Measurements from ENCODE around the gene TP63.
A peak's percentile ranks its signal among the peaks of the same experiment; 100 is the strongest.

The TP63 gene

GRCh38 chr3:189890496-189890895 is 259.3 kb downstream of the TP63 start:
- H2AFZ ChIP-seq (ENCODE audit: low read depth, low read length) = no peak overlapping the region
- 76% methylated on average over 4 of the region's 4 CpGs for WGBS
- no peaks in the 10 kb centered on the region for H3K27me3 ChIP-seq (ENCODE audit: control insufficient read depth in 1 of 2, insufficient read depth in 1 of 2, low read length in 2 of 2)
- H3K9me3 ChIP-seq (ENCODE audit: control insufficient read depth, low read length) = no peaks in the 10 kb centered on the region
- H3K18ac ChIP-seq (ENCODE audit: low read depth in 1 of 2, low read length in 2 of 2) = no peak overlapping the region
- DNase-seq = no peak
- H3K14ac ChIP-seq (ENCODE audit: low read length in 2 of 2) = no peak overlapping the region
- H3K4ac ChIP-seq (ENCODE audit: low read depth in 1 of 2, low read length in 2 of 2) = no peak overlapping the region
- H3K27ac ChIP-seq (ENCODE audit: low read length, poor library complexity, severe bottlenecking) = no peak overlapping the region
- H3K36me3 ChIP-seq (ENCODE audit: control insufficient read depth in 1 of 2, insufficient read depth in 2 of 2, low read depth in 1 of 2, low read length in 2 of 2) = no peaks in the 10 kb centered on the region
- no peak overlapping the region for H3K4me2 ChIP-seq (ENCODE audit: low read length, poor library complexity, severe bottlenecking)
- H2BK15ac ChIP-seq (ENCODE audit: low read depth, poor library complexity, severe bottlenecking) = no peak overlapping the region
- no peak overlapping the region for H2BK12ac ChIP-seq (ENCODE audit: low read length in 2 of 2)
- no peak overlapping the region for H2BK120ac ChIP-seq (ENCODE audit: low read depth, low read length)
- H2BK5ac ChIP-seq (ENCODE audit: low read depth, low read length, poor library complexity, severe bottlenecking) = no peak overlapping the region
- H3K4me3 ChIP-seq (ENCODE audit: insufficient read depth in 1 of 2, low read depth in 1 of 2, low read length in 2 of 2) = no peak overlapping the region
- no peak overlapping the region for H4K91ac ChIP-seq (ENCODE audit: low read length)
- no peaks in the 10 kb centered on the region for H3K4me1 ChIP-seq (ENCODE audit: control insufficient read depth, insufficient read depth, low read depth, low read length)
- H4K8ac ChIP-seq (ENCODE audit: low read length) = no peak overlapping the region
- H3K9ac ChIP-seq (ENCODE audit: low read length) = no peak overlapping the region
- no peaks in the 10 kb centered on the region for H3K79me1 ChIP-seq (replicated peaks; ENCODE audit: low read length, poor library complexity, severe bottlenecking)
- no peak overlapping the region for H2AK5ac ChIP-seq (ENCODE audit: low read length, severe bottlenecking)
- no peak overlapping the region for H3K23ac ChIP-seq (ENCODE audit: low read length in 2 of 2)

- no peaks in the 10 kb centered on the region for H3K4me1 ChIP-seq (ENCODE audit: control insufficient read depth, insufficient read depth, low read depth, low read length)
- no peaks in the 10 kb centered on the region for H3K79me1 ChIP-seq (replicated peaks; ENCODE audit: low read length, poor library complexity, severe bottlenecking)
- no peak overlapping the region for H3K4ac ChIP-seq (ENCODE audit: low read depth in 1 of 2, low read length in 2 of 2)
- no peak overlapping the region for H3K14ac ChIP-seq (ENCODE audit: low read length in 2 of 2)
- H3K18ac ChIP-seq (ENCODE audit: low read depth in 1 of 2, low read length in 2 of 2) = no peak overlapping the region
- 93% methylated on average over 2 of the region's 3 CpGs for WGBS
- H2BK120ac ChIP-seq (ENCODE audit: low read depth, low read length) = no peak overlapping the region
- H3K9me3 ChIP-seq (ENCODE audit: control insufficient read depth, low read length) = no peaks in the 10 kb centered on the region
- H2BK5ac ChIP-seq (ENCODE audit: low read depth, low read length, poor library complexity, severe bottlenecking) = no peak overlapping the region
- H4K8ac ChIP-seq (ENCODE audit: low read length) = no peak overlapping the region
- no peak overlapping the region for H2AFZ ChIP-seq (ENCODE audit: low read depth, low read length)
- H3K27me3 ChIP-seq (ENCODE audit: control insufficient read depth in 1 of 2, insufficient read depth in 1 of 2, low read length in 2 of 2) = no peaks in the 10 kb centered on the region
- H3K27ac ChIP-seq (ENCODE audit: low read length, poor library complexity, severe bottlenecking) = no peak overlapping the region
- H3K36me3 ChIP-seq (ENCODE audit: control insufficient read depth in 1 of 2, insufficient read depth in 2 of 2, low read depth in 1 of 2, low read length in 2 of 2) = no peaks in the 10 kb centered on the region
- no peak overlapping the region for H4K91ac ChIP-seq (ENCODE audit: low read length)
- H3K9ac ChIP-seq (ENCODE audit: low read length) = no peak overlapping the region
- DNase-seq = no peak
- no peak overlapping the region for H3K4me3 ChIP-seq (ENCODE audit: insufficient read depth in 1 of 2, low read depth in 1 of 2, low read length in 2 of 2)
- H2BK15ac ChIP-seq (ENCODE audit: low read depth, poor library complexity, severe bottlenecking) = no peak overlapping the region
- H2AK5ac ChIP-seq (ENCODE audit: low read length, severe bottlenecking) = no peak overlapping the region
- H2BK12ac ChIP-seq (ENCODE audit: low read length in 2 of 2) = no peak overlapping the region
- no peak overlapping the region for H3K23ac ChIP-seq (ENCODE audit: low read length in 2 of 2)
- no peak overlapping the region for H3K4me2 ChIP-seq (ENCODE audit: low read length, poor library complexity, severe bottlenecking)
Observed at GRCh38 chr3:189896533-189896932, 265.3 kb downstream of the TP63 start.

- Histone ChIP-seq H2BK5ac (ENCODE audit: low read depth, low read length, poor library complexity, severe bottlenecking) (no peak overlapping the region), H3K36me3 (ENCODE audit: control insufficient read depth in 1 of 2, insufficient read depth in 2 of 2, low read depth in 1 of 2, low read length in 2 of 2) (no peaks in the 10 kb centered on the region), H4K91ac (ENCODE audit: low read length) (no peak overlapping the region), H3K4me3 (ENCODE audit: insufficient read depth in 1 of 2, low read depth in 1 of 2, low read length in 2 of 2) (no peak overlapping the region), H3K4ac (ENCODE audit: low read depth in 1 of 2, low read length in 2 of 2) (no peak overlapping the region), H3K9me3 (ENCODE audit: control insufficient read depth, low read length) (no peaks in the 10 kb centered on the region), H3K9ac (ENCODE audit: low read length) (no peak overlapping the region), H3K18ac (ENCODE audit: low read depth in 1 of 2, low read length in 2 of 2) (no peak overlapping the region), H4K8ac (ENCODE audit: low read length) (no peak overlapping the region), H2AK5ac (ENCODE audit: low read length, severe bottlenecking) (no peak overlapping the region), H3K23ac (ENCODE audit: low read length in 2 of 2) (no peak overlapping the region), H2BK12ac (ENCODE audit: low read length in 2 of 2) (no peak overlapping the region), H3K27me3 (ENCODE audit: control insufficient read depth in 1 of 2, insufficient read depth in 1 of 2, low read length in 2 of 2) (no peaks in the 10 kb centered on the region), H2AFZ (ENCODE audit: low read depth, low read length) (no peak overlapping the region), H3K4me2 (ENCODE audit: low read length, poor library complexity, severe bottlenecking) (no peak overlapping the region), H2BK120ac (ENCODE audit: low read depth, low read length) (no peak overlapping the region), H3K27ac (ENCODE audit: low read length, poor library complexity, severe bottlenecking) (no peak overlapping the region), H2BK15ac (ENCODE audit: low read depth, poor library complexity, severe bottlenecking) (no peak overlapping the region), H3K4me1 (ENCODE audit: control insufficient read depth, insufficient read depth, low read depth, low read length) (no peaks in the 10 kb centered on the region), H3K79me1 (replicated peaks; ENCODE audit: low read length, poor library complexity, severe bottlenecking) (no peaks in the 10 kb centered on the region), H3K14ac (ENCODE audit: low read length in 2 of 2) (no peak overlapping the region)
- WGBS = no CpG with 5 or more reads among the region's 2 CpGs
- no peak for DNase-seq
Observed at GRCh38 chr3:189897406-189897805, 266.2 kb downstream of the TP63 start.

GRCh38 chr3:189898559-189899153 is 267.5 kb downstream of the TP63 start:
- no peak overlapping the region for H2BK15ac ChIP-seq (ENCODE audit: low read depth, poor library complexity, severe bottlenecking)
- no peak overlapping the region for H4K8ac ChIP-seq (ENCODE audit: low read length)
- no peaks in the 10 kb centered on the region for H3K79me1 ChIP-seq (replicated peaks; ENCODE audit: low read length, poor library complexity, severe bottlenecking)
- H3K4me3 ChIP-seq (ENCODE audit: insufficient read depth in 1 of 2, low read depth in 1 of 2, low read length in 2 of 2) = no peak overlapping the region
- no peak overlapping the region for H3K9ac ChIP-seq (ENCODE audit: low read length)
- no peak overlapping the region for H2BK120ac ChIP-seq (ENCODE audit: low read depth, low read length)
- WGBS = no CpG with 5 or more reads among the region's 1 CpG
- no peak overlapping the region for H3K4me2 ChIP-seq (ENCODE audit: low read length, poor library complexity, severe bottlenecking)
- no peak overlapping the region for H3K4ac ChIP-seq (ENCODE audit: low read depth in 1 of 2, low read length in 2 of 2)
- no peaks in the 10 kb centered on the region for H3K9me3 ChIP-seq (ENCODE audit: control insufficient read depth, low read length)
- H3K18ac ChIP-seq (ENCODE audit: low read depth in 1 of 2, low read length in 2 of 2) = no peak overlapping the region
- no peaks in the 10 kb centered on the region for H3K36me3 ChIP-seq (ENCODE audit: control insufficient read depth in 1 of 2, insufficient read depth in 2 of 2, low read depth in 1 of 2, low read length in 2 of 2)
- no peak overlapping the region for H3K14ac ChIP-seq (ENCODE audit: low read length in 2 of 2)
- no peak overlapping the region for H2AK5ac ChIP-seq (ENCODE audit: low read length, severe bottlenecking)
- no peak overlapping the region for H2AFZ ChIP-seq (ENCODE audit: low read depth, low read length)
- H3K23ac ChIP-seq (ENCODE audit: low read length in 2 of 2) = no peak overlapping the region
- H2BK12ac ChIP-seq (ENCODE audit: low read length in 2 of 2) = no peak overlapping the region
- H3K4me1 ChIP-seq (ENCODE audit: control insufficient read depth, insufficient read depth, low read depth, low read length) = no peaks in the 10 kb centered on the region
- no peak overlapping the region for H2BK5ac ChIP-seq (ENCODE audit: low read depth, low read length, poor library complexity, severe bottlenecking)
- H3K27ac ChIP-seq (ENCODE audit: low read length, poor library complexity, severe bottlenecking) = no peak overlapping the region
- peak; percentile 8 for DNase-seq
- H4K91ac ChIP-seq (ENCODE audit: low read length) = no peak overlapping the region
- H3K27me3 ChIP-seq (ENCODE audit: control insufficient read depth in 1 of 2, insufficient read depth in 1 of 2, low read length in 2 of 2) = no peaks in the 10 kb centered on the region
